ENCODE measurements around the gene STOML1.

- no peak for TF ChIP-seq POLR2AphosphoS5 (IDR thresholded peaks at IDR 0.05; ENCODE audit: low read depth, low read length)
- no peak for TF ChIP-seq SIN3A (IDR thresholded peaks at IDR 0.05; ENCODE audit: borderline replicate concordance, insufficient read depth, low read length)
- TF ChIP-seq REST (IDR thresholded peaks at IDR 0.05; ENCODE audit: insufficient read depth in 1 of 2, low read depth in 2 of 2, low read length in 2 of 2), result no peak
- no peak for TF ChIP-seq TAF1 (IDR thresholded peaks at IDR 0.05; ENCODE audit: borderline replicate concordance, insufficient read depth, low read length)
- TF ChIP-seq FOXP2 (optimal IDR thresholded peaks at IDR 0.05; ENCODE audit: borderline replicate concordance, extremely low read depth, extremely low read length, insufficient read depth), result no peak
These were observed 39.0 kb downstream of the STOML1 start for GRCh38 chr15:73952913-73953750.

Measured in PFSK-1 (cell line).